Astrocyte (in vitro differentiated cells and primary cell): Measurements from ENCODE around the gene AMN. TPM values are rescaled to one million over a fixed set of nuclear protein-coding genes. Genes with fewer than 3 reads are reported as not detected.

Source experiments
- DNase-seq: peaks from one replicate; pipeline ENCODE4 v3.0.0-alpha.2; 2010; ENCODE audit warnings: low read depth
- FAIRE-seq: peaks from 2 replicates; lab custom pipeline; 2011; peaks lifted over from hg19 to GRCh38; lab: Jason Lieb, UNC
- H2AFZ ChIP-seq: 2 replicates; pipeline ENCODE4 v1.6.0; 2012; ENCODE audit warnings: low read depth, low read length, inconsistent platforms
- H3K27ac ChIP-seq: 2 replicates; pipeline ENCODE4 v1.5.1; 2011; ENCODE audit warnings: low read depth, low read length, inconsistent platforms
- H3K27me3 ChIP-seq: 2 replicates; pipeline ENCODE4 v1.6.0; 2011; ENCODE audit warnings: low read length, inconsistent platforms; ENCODE audit not compliant: insufficient read depth
- H3K36me3 ChIP-seq: 2 replicates; pipeline ENCODE4 v1.5.1; 2011; ENCODE audit warnings: low read length, inconsistent platforms; ENCODE audit not compliant: insufficient read depth
- H3K4me1 ChIP-seq: 2 replicates; pipeline ENCODE4 v1.5.1; 2011; ENCODE audit warnings: low read length, inconsistent platforms; ENCODE audit not compliant: insufficient read depth
- H3K4me2 ChIP-seq: 2 replicates; pipeline ENCODE4 v1.6.0; 2012; ENCODE audit warnings: low read length, inconsistent platforms
- H3K4me3 ChIP-seq: 2 replicates; pipeline ENCODE4 v1.5.1; 2011; ENCODE audit warnings: low read depth, mild to moderate bottlenecking, low read length, inconsistent platforms; ENCODE audit not compliant: insufficient read depth
- H3K79me2 ChIP-seq: 2 replicates; pipeline ENCODE4 v1.6.0; 2012; ENCODE audit warnings: mild to moderate bottlenecking, low read length, inconsistent platforms; ENCODE audit not compliant: insufficient read depth
- H3K9ac ChIP-seq: 2 replicates; pipeline ENCODE4 v1.6.0; 2012; ENCODE audit warnings: mild to moderate bottlenecking, low read length, inconsistent platforms
- H3K9me3 ChIP-seq: 2 replicates; pipeline ENCODE4 v1.5.1; 2012; ENCODE audit warnings: low read depth, mild to moderate bottlenecking, low read length, inconsistent platforms; ENCODE audit not compliant: insufficient read depth
- H4K20me1 ChIP-seq: 2 replicates; pipeline ENCODE4 v1.6.0; 2012; ENCODE audit warnings: low read length, inconsistent platforms; ENCODE audit not compliant: insufficient read depth
- H3K27ac Mint-ChIP-seq: one replicate; pipeline ENCODE4 v1.8.0; 2021; ENCODE audit warnings: mild to moderate bottlenecking, mixed read lengths; ENCODE audit not compliant: unreplicated experiment
- H3K27me3 Mint-ChIP-seq: one replicate; pipeline ENCODE4 v1.8.0; 2021; ENCODE audit warnings: low read depth, mixed read lengths; ENCODE audit not compliant: unreplicated experiment
- H3K36me3 Mint-ChIP-seq: one replicate; pipeline ENCODE4 v1.8.0; 2021; ENCODE audit warnings: low read depth, mixed read lengths; ENCODE audit not compliant: unreplicated experiment
- H3K4me1 Mint-ChIP-seq: one replicate; pipeline ENCODE4 v1.8.0; 2021; ENCODE audit warnings: low read depth, mixed read lengths; ENCODE audit not compliant: unreplicated experiment
- H3K4me3 Mint-ChIP-seq: one replicate; pipeline ENCODE4 v1.8.0; 2021; ENCODE audit warnings: mild to moderate bottlenecking, moderate library complexity, mixed read lengths; ENCODE audit not compliant: unreplicated experiment
- H3K9me3 Mint-ChIP-seq: one replicate; pipeline ENCODE4 v1.8.0; 2021; ENCODE audit warnings: mild to moderate bottlenecking, mixed read lengths; ENCODE audit not compliant: unreplicated experiment
- CTCF ChIP-seq: IDR thresholded peaks from 2 replicates; pipeline ENCODE4 v1.5.1; 2011; ENCODE audit warnings: low read depth, mild to moderate bottlenecking, inconsistent platforms, low read length, moderate library complexity; ENCODE audit not compliant: insufficient read depth
- EZH2 ChIP-seq: IDR thresholded peaks from 2 replicates; pipeline ENCODE4 v1.6.1; 2012; ENCODE audit warnings: mild to moderate bottlenecking, low read length, inconsistent platforms; ENCODE audit not compliant: insufficient read depth
- total RNA-seq: library from RNA; stranded (reverse); gene quantifications from 2 replicates; pipeline ENCODE4 v1.2.1, GENCODE V29; 2021

AMN gene
- total RNA-seq, 1 donor from 2014 or later = 2.0 TPM

DNA sequence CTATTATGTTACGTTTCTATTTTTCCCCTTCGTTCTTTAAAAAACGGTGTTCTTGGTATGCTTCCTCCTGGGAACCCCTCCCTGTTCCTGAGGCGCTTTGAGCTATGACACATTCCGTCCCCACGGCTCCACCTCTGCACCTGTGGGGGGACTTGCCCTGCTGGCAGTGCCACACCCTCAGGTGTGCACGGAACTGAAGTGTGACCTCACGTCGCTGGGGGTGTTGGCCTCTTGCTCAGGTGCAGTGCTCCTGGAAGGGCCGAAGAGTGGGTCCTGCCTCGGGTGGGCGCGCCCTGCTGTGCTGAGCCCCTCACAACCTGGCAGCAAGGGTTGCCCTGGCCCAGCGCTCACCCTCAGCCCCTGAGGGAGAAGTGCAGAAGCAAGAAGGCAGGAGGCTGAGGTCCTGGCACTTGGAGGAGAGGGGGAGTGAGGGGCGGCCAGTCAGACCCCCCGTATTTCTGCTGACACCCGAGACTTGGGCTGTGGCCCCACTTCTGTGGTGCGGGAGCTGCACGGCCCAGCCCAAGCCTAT lies 4.9 kb downstream of the AMN start:
- Histone ChIP-seq H2AFZ (no peak overlapping the region), H3K4me1 (peaks cover 27% of the 10 kb centered on the region), H3K27me3 (peaks cover 56% of the 10 kb centered on the region), H3K27ac (no peak overlapping the region), H3K79me2 (no peaks in the 10 kb centered on the region), H4K20me1 (peaks cover 22% of the 10 kb centered on the region), H3K9me3 (no peaks in the 10 kb centered on the region), H3K4me2 (no peak overlapping the region), H3K36me3 (no peaks in the 10 kb centered on the region), H3K9ac (no peak overlapping the region), H3K4me3 (no peak overlapping the region)
- Mint-ChIP-seq H3K9me3 (no peaks in the 10 kb centered on the region), H3K4me3 (no peak overlapping the region), H3K27ac (no peak overlapping the region), H3K36me3 (no peaks in the 10 kb centered on the region), H3K27me3 (peaks cover 22% of the 10 kb centered on the region), H3K4me1 (peaks cover 2% of the 10 kb centered on the region)
- DNase-seq = no peak
- FAIRE-seq = no peak
- no peak for TF ChIP-seq EZH2
- no peak for TF ChIP-seq CTCF

DNA sequence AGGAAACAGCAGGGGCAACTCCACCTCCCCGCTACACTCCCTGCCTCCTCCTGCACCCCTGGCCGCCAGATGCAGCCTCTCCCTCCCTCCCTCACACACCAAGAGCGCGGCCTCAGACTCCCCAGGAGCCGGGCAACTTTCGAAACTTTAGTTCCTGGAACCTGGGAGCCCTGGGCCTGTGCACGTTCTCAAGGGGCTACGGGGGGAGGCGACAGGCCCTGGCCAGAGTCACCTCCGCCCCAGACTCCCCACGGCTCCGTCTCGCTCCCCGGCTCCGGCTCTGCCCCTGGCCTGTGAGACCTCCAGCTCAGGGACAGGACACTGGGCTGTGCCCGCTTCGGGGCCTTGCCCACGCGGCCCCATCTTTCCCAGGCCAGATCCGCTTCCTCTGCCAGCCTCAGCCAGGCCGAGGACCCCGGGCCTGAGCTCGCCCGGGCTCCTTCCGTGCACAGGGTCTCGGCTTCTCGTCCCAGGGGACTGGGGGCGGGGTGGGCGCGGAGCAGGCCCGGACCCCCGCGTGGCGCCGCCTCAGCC lies 5.5 kb downstream of the AMN start:
- Mint-ChIP-seq H3K36me3 (no peaks in the 10 kb centered on the region), H3K27me3 (peaks cover 22% of the 10 kb centered on the region), H3K4me3 (no peak overlapping the region), H3K9me3 (no peaks in the 10 kb centered on the region), H3K4me1 (peaks cover 2% of the 10 kb centered on the region), H3K27ac (no peak overlapping the region)
- Histone ChIP-seq H3K79me2 (no peaks in the 10 kb centered on the region), H3K4me1 (peaks cover 27% of the 10 kb centered on the region), H3K9me3 (no peaks in the 10 kb centered on the region), H3K4me2 (peak overlapping the region; percentile 79), H4K20me1 (peaks cover 24% of the 10 kb centered on the region), H3K4me3 (peak overlapping the region; percentile 28), H3K36me3 (peaks cover 1% of the 10 kb centered on the region), H2AFZ (peak overlapping the region; percentile 52), H3K27me3 (peaks cover 51% of the 10 kb centered on the region), H3K27ac (no peak overlapping the region), H3K9ac (no peak overlapping the region)
- DNase-seq (no peak), FAIRE-seq (no peak)
- TF ChIP-seq CTCF (no peak), EZH2 (no peak)
